ENCODE measurements around the gene ERI3. TPM values are rescaled to one million over a fixed set of nuclear protein-coding genes. Genes with fewer than 3 reads are reported as not detected.

Gene ERI3
- total RNA-seq, 1 experiment from 2014 or later = 83.3 TPM

GRCh38 chr1:44220755-44221154, 134.3 kb downstream of the ERI3 start:
- no peaks in the 10 kb centered on the region for H3K4me1 ChIP-seq (ENCODE audit: control insufficient read depth, insufficient read depth, low read length)
- TF ChIP-seq TCF7L2 (IDR thresholded peaks at IDR 0.05; ENCODE audit: low read depth, low read length) (no peak), REST (IDR thresholded peaks at IDR 0.05; ENCODE audit: insufficient read depth in 1 of 2, low read depth in 2 of 2, low read length in 1 of 2) (no peak), POLR2AphosphoS5 (IDR thresholded peaks at IDR 0.05; ENCODE audit: low read depth, low read length) (no peak), SIN3A (IDR thresholded peaks at IDR 0.05; ENCODE audit: borderline replicate concordance, insufficient read depth, low read depth, low read length) (no peak), CTCF (IDR thresholded peaks at IDR 0.05) (no peak)
- no peak for DNase-seq (ENCODE audit: low read depth, low spot score)
- H3K9me3 ChIP-seq (ENCODE audit: control insufficient read depth, insufficient read depth, low read depth, low read length) = no peaks in the 10 kb centered on the region
- intact Hi-C loops (cut with micrococcal nuclease; ENCODE audit: unreplicated experiment) = no loop called here
- in situ Hi-C loops (cut with HindIII; ENCODE audit: low pct_unique_long_range_greater_than_20kb, low sequenced_read_pairs) = no loop called here
- no peaks in the 10 kb centered on the region for H3K27me3 ChIP-seq (ENCODE audit: control insufficient read depth, insufficient read depth, low read length)
- POLR2A ChIA-PET = no interaction called here
- no peak for ATAC-seq
- CTCF ChIA-PET = no interaction called here
- no peak overlapping the region for H3K4me3 ChIP-seq (ENCODE audit: low read depth in 2 of 2, low read length in 2 of 2)
- peaks cover 6% of the 10 kb centered on the region; the same call in 1 of the 2 replicates for H3K36me3 ChIP-seq (ENCODE audit: control insufficient read depth, insufficient read depth, low read length)
- H3K27ac ChIP-seq (ENCODE audit: low read length) = no peak overlapping the region
- no TSS peak for BruUV-seq (replicated peaks)

GRCh38 chr1:44220001-44220751, 134.9 kb downstream of the ERI3 start:
- ChIA-PET CTCF (interaction anchor here (0.6 kb wide), 1 partner anchor 363 kb away, joined by 6 read pairs; no protein-coding TSS in a partner anchor), POLR2A (no interaction called here)
- ATAC-seq = no peak
- Histone ChIP-seq H3K4me3 (ENCODE audit: low read depth in 2 of 2, low read length in 2 of 2) (no peak overlapping the region), H3K9me3 (ENCODE audit: control insufficient read depth, insufficient read depth, low read depth, low read length) (no peaks in the 10 kb centered on the region), H3K27me3 (ENCODE audit: control insufficient read depth, insufficient read depth, low read length) (no peaks in the 10 kb centered on the region), H3K27ac (ENCODE audit: low read length) (no peak overlapping the region), H3K4me1 (ENCODE audit: control insufficient read depth, insufficient read depth, low read length) (no peaks in the 10 kb centered on the region), H3K36me3 (ENCODE audit: control insufficient read depth, insufficient read depth, low read length) (peaks cover 6% of the 10 kb centered on the region; the same call in 1 of the 2 replicates)
- TF ChIP-seq CTCF (IDR thresholded peaks at IDR 0.05) (no peak), POLR2AphosphoS5 (IDR thresholded peaks at IDR 0.05; ENCODE audit: low read depth, low read length) (peak; percentile 36; the same call in 1 of the 2 replicates)
- intact Hi-C loops (cut with micrococcal nuclease; ENCODE audit: unreplicated experiment) (no loop called here), in situ Hi-C loops (cut with HindIII; ENCODE audit: low pct_unique_long_range_greater_than_20kb, low sequenced_read_pairs) (no loop called here)
- DNase-seq (ENCODE audit: low read depth, low spot score) = no peak
- BruUV-seq (replicated peaks) = no TSS peak
